GM12873 (cell line): ENCODE results near the gene METRNL.

Experiments used
- TF ChIP-seq, protein P1 (sequence below): IDR thresholded peaks from 2 replicates; pipeline ENCODE4 v1.5.1; 2012; ENCODE audit warnings: low read depth, mild to moderate bottlenecking, moderate library complexity, low read length, control low read depth; ENCODE audit not compliant: insufficient read depth; ENCODE audit errors: missing control alignments

Gene METRNL

DNA sequence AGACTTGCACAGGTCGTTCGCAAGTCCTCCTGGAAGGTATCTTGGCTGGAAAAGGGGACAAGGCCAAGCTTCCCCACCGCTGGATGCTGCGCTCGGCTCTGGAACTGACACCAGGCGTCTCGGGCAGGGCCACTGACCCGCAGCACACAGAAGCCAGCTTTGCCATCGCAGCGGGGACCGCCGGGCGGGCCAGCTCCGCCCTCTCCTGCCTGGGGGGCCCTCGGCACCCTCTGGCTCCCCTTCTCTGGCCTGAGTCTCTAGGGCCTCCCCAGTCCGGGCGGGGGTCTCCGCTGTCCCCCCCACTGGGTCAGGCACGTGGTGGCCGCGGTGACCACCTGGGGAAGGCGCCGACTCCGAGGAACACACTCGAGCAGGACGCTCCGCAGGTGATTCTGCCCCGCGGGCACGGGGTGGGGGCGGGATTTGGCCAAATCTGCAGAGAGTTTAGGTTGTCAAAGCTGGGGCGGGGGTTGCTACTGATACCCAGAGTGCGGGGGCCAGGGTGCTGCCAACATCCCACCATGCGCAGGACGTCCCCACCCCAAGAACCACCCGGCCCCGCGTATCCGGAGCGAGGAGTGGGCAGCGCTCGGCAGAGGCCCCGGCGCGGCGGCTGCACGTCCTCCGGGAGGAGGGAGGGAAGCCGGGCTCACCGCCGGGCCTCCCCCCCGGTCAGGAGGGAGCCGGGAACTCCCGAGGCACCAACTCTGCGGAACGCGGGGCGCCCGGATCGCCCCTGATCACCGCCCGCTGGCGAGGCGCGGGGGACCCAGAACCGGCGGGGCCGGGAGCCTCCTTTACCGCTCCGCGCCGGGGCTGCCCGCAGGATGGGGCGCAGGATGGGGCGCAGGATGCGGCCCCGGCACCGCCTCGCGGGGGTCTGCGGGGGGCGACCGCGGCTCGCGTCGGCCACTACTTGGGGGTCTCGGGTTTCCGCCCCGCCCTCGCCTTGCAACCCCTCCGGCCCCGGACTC lies 744 bp upstream of the METRNL start:
- TF ChIP-seq, protein P1, sequence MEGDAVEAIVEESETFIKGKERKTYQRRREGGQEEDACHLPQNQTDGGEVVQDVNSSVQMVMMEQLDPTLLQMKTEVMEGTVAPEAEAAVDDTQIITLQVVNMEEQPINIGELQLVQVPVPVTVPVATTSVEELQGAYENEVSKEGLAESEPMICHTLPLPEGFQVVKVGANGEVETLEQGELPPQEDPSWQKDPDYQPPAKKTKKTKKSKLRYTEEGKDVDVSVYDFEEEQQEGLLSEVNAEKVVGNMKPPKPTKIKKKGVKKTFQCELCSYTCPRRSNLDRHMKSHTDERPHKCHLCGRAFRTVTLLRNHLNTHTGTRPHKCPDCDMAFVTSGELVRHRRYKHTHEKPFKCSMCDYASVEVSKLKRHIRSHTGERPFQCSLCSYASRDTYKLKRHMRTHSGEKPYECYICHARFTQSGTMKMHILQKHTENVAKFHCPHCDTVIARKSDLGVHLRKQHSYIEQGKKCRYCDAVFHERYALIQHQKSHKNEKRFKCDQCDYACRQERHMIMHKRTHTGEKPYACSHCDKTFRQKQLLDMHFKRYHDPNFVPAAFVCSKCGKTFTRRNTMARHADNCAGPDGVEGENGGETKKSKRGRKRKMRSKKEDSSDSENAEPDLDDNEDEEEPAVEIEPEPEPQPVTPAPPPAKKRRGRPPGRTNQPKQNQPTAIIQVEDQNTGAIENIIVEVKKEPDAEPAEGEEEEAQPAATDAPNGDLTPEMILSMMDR = no peak

DNA sequence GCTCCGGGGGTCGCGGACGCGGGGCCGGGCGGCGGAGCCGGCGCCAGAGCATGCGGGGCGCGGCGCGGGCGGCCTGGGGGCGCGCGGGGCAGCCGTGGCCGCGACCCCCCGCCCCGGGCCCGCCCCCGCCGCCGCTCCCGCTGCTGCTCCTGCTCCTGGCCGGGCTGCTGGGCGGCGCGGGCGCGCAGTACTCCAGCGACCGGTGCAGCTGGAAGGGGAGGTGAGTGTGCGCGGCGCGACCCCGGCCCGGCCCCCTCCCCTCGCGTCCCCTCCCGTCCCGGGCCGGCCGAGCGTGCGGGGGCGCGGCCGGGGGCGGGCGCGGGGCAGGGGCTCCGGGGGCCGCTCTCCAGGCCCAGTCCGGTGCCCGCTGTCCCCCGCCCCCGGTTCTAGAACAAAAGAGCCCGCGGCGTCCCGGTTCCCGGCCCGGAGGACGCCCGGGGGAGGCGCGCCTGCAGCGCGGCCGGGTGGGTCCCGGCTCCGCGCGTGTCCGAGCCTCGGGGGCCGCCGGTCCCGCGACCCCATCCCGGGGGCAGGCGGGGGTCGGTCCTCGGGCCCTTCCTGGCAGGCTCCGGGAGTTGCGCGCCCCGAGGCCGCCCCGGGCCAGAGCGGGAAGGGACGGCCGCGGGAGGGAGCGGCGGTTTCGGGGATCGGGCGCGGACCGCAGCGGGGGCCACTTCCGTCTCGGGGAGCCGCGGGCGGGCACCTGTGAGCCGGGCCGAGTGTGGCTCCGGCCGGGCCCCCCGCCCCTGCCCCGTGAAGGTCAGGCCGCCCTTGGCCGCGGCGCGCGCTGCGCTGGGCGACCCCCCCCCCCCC lies 563 bp downstream of the METRNL start:
- TF ChIP-seq, protein P1 = no peak

DNA sequence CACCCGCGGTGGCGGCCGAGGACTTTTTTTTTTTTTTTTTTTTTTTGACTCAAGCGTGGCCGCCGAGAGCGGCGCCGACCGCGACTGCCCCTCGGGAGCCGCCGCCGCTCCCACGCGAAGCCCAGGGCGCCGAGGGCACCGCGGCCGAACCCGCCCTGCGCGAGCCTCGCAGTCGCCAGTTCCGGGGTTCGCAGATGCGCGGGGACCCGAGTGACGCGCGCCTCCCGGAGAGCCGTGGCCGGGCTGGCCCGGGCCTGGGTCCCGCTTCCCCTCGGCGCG lies 1.1 kb downstream of the METRNL start:
- TF ChIP-seq, protein P1 = no peak

DNA sequence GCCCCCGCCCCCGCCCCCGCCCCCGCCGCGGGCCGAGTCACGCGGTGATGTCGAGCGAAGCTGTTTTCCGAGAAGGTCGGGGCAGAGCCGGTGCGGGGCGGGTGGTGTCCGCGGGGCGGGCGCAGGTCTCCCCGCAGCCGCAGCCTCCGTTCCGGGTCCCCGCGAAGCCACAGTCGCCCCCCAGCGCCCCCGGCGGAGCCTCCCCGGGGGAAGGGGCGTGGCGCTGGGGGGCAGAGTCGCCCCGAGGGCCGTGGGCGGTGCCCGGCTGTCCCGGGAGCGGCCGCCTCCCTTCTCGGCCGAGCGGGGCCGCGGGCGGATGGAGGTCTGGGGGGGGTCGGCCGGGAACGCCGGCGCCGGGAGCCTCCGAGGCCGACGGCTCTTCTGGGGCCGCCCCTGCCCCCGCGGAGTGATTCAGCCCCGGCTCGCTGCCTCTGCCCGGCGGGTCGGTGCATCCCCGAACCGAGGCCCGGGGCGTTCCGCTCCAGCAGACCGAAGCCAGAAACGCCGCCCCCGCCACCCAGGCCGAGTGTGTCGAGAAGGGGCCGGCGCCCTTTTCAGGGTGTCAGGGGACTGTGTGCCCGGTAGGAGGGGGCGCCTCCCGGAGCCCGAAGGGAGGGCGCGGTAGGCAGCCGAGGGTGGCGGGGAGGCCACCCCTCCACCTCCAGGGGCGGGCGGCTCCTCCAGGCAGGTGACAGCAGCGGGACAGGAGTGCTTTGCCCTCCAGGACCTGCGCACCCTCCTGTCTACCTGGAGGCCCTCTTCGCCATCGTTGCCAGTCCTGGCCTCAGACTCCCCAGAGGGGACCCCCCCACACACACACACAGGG lies 1.7 kb downstream of the METRNL start:
- TF ChIP-seq, protein P1 = no peak

DNA sequence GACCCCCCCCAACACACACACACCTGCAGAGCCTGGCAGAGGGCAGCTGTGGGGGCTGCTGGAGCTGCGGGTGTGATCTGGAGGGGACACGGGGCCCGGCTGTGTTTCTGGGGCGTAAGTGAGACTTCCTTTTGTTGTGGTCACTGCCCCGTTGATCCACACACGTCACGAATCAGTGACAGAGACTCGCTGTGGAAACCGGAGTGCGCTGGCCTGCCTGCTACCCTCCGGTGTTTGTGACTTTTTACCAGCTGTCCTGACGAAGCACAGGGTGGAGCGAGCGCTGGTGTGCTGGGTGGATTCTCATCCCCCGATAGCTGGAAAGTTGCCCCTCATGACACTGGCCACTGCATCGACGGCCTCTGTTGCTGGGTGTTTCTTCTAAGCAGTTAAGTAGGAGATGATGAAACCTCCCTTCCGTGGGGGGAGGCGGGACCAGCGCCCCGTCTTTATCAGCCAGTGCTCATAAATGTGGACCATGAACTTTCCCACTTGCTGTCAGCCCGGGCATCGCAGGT lies 2.3 kb downstream of the METRNL start:
- TF ChIP-seq, protein P1 = no peak

DNA sequence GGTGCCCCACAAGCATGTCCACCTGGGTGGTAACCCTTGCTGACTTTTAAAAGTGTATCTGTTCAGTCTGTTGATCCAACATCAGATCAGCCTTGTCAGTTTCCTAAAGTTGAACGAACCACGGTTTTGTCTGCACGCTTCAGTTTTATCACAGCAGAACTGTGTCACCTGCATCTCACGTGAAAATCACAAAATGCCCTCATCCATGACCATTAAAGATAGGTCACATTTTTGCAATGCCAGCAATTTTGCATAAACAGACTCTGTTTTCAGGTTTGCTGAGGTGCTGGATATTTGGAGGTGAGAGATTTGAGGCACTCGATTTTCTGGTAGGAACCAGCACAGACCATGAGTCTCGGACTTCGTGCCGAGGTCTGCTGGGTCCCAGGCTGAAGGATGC lies 3.0 kb downstream of the METRNL start:
- TF ChIP-seq, protein P1 = no peak

DNA sequence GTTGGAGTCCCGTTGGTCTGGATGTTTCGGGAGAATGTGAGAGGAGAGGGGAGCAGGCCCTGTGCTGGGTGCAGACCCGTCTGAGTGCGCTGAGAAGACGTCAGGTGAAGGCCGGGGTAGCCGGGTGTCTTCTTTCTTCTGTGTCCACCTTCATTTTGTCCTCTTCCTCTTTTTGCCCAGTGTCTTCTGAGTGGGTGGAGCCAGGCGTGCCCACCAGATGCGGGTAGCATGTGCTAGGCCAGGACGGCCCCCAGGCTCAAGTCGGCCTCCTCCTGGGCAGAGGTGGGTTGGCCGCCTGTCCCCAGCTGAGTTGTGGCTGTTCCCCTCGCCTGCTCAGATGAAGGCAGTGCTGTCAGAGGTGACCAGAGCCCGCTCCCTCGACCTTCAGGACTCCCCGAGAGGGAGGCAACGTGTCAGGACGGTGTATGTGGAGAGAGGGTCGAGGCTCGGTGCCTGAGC lies 3.5 kb downstream of the METRNL start:
- TF ChIP-seq, protein P1 = no peak
